PC-9 (cell line): ENCODE data around the gene MEP1B.

Experiments
- CTCF ChIP-seq: fragments of 200-600 bp; sonication (generic); conservative IDR thresholded peaks from 2 replicates; pipeline ENCODE4 v1.6.1; 2017; ENCODE audit warnings: mixed run types, antibody characterized with exemption, mild to moderate bottlenecking, moderate library complexity
- EZH2 ChIP-seq: fragments of 200-600 bp; sonication (generic); IDR thresholded peaks from 2 replicates; pipeline ENCODE4 v1.8.0; 2017; ENCODE audit warnings: antibody characterized with exemption, low read depth

- TF ChIP-seq CTCF (no peak), EZH2 (no peak)
Observed at GRCh38 chr18:32167980-32168730, 21.7 kb upstream of the MEP1B start.
